GM12892 (cell line): Measurements from ENCODE around the gene PTAFR.

ENCODE experiments used
- POLR2A ChIP-seq: IDR thresholded peaks from 2 replicates; pipeline ENCODE4 v1.6.1; 2011; ENCODE audit warnings: low read depth, low read length, control low read depth
- POLR2AphosphoS5 ChIP-seq: IDR thresholded peaks from 2 replicates; pipeline ENCODE4 v1.6.1; 2011; ENCODE audit warnings: low read depth, low read length, control low read depth
- TAF1 ChIP-seq: IDR thresholded peaks from 2 replicates; pipeline ENCODE4 v1.6.1; 2011; ENCODE audit warnings: low read depth, mild to moderate bottlenecking, control low read depth, low read length, borderline replicate concordance

GRCh38 chr1:28195780-28196179 lies 19.3 kb upstream of the PTAFR start:
- TF ChIP-seq POLR2A (no peak), POLR2AphosphoS5 (no peak), TAF1 (no peak)
